H1 (cell line): Measurements from ENCODE around the gene TLE4. TPM values are rescaled to one million over a fixed set of nuclear protein-coding genes. Genes with fewer than 3 reads are reported as not detected.

Experiments used
- CTCF ChIA-PET: fragments of 300-600 bp; sonication (Branson Sonifier 250); formaldehyde crosslinking; loops from one replicate; lab custom pipeline; 2021; ENCODE audit not compliant: partially characterized antibody; lab: Charles Lee
- POLR2A ChIA-PET: fragments of 300-600 bp; sonication (Branson Sonifier 250); formaldehyde crosslinking; loops from one replicate; lab custom pipeline; 2021; ENCODE audit warnings: inconsistent platforms; ENCODE audit not compliant: partially characterized antibody; lab: Charles Lee
- DNase-seq, 2 experiments: peaks; one replicate each; pipeline versions ENCODE4 v3.0.0 to v3.0.0-alpha.2; 2010 to 2022; ENCODE audit warnings: low spot score in 2 of 2, low read depth in 1 of 2, mixed read lengths in 1 of 2
- FAIRE-seq: peaks from 2 replicates; lab custom pipeline; 2011; peaks lifted over from hg19 to GRCh38; lab: Jason Lieb, UNC
- H2AFZ ChIP-seq: 2 replicates; pipeline ENCODE4 v1.8.1; 2012; ENCODE audit warnings: low read length, inconsistent platforms
- H2AK5ac ChIP-seq: 2 replicates; pipeline ENCODE4 v1.6.1; 2013; ENCODE audit warnings: low read depth, low read length
- H2BK120ac ChIP-seq: replicated peaks from 2 replicates; pipeline ENCODE3; 2013; ENCODE audit warnings: low read depth, low read length, inconsistent platforms
- H2BK12ac ChIP-seq: 2 replicates; pipeline ENCODE4 v1.6.1; 2013; ENCODE audit warnings: low read depth, low read length
- H2BK15ac ChIP-seq: 2 replicates; pipeline ENCODE4 v1.6.1; 2013; ENCODE audit warnings: low read length
- H2BK20ac ChIP-seq: 2 replicates; pipeline ENCODE4 v1.6.1; 2013; ENCODE audit warnings: low read length
- H2BK5ac ChIP-seq: 2 replicates; pipeline ENCODE4 v1.6.1; 2013; ENCODE audit warnings: low read depth, low read length
- H3K14ac ChIP-seq: 2 replicates; pipeline ENCODE4 v1.6.1; 2013; ENCODE audit warnings: inconsistent platforms; ENCODE audit not compliant: insufficient read length
- H3K18ac ChIP-seq: 2 replicates; pipeline ENCODE4 v1.6.1; 2013; ENCODE audit warnings: low read length; ENCODE audit errors: extremely low read depth
- H3K23ac ChIP-seq: 2 replicates; pipeline ENCODE4 v1.6.1; 2013; ENCODE audit warnings: inconsistent platforms; ENCODE audit not compliant: insufficient read length
- H3K23me2 ChIP-seq: 2 replicates; pipeline ENCODE4 v1.6.1; 2013; ENCODE audit warnings: low read depth, low read length
- H3K27ac ChIP-seq: 2 replicates; pipeline ENCODE4 v1.6.1; 2011; ENCODE audit warnings: low read depth, low read length, inconsistent platforms
- H3K27me3 ChIP-seq, 4 experiments: replicated peaks in 1 of 4; 1 replicate in 1 of 4; 2 replicates in 3 of 4; pipeline versions ENCODE4 v1.6.1 to v1.8.1; 2011 to 2013; ENCODE audit warnings: low read length in 3 of 4, mild to moderate bottlenecking in 3 of 4, inconsistent platforms in 2 of 4, mixed read lengths in 2 of 4, moderate library complexity in 1 of 4; ENCODE audit not compliant: control insufficient read depth in 3 of 4, insufficient read depth in 3 of 4; ENCODE audit errors: extremely low read depth in 1 of 4
- H3K36me3 ChIP-seq, 4 experiments: 2 replicates each; pipeline versions ENCODE4 v1.6.1 to v1.8.1; 2011 to 2013; ENCODE audit warnings: mild to moderate bottlenecking in 4 of 4, low read length in 3 of 4, moderate library complexity in 2 of 4, control low read depth in 1 of 4, inconsistent platforms in 1 of 4; ENCODE audit not compliant: insufficient read depth in 4 of 4, control insufficient read depth in 2 of 4
- H3K4ac ChIP-seq: replicated peaks from 2 replicates; pipeline ENCODE3; 2013; ENCODE audit warnings: low read length, low read depth, mixed read lengths, inconsistent platforms; ENCODE audit not compliant: insufficient read length
- H3K4me1 ChIP-seq, 4 experiments: replicated peaks in 1 of 4; 1 replicate in 1 of 4; 2 replicates in 3 of 4; pipeline versions ENCODE4 v1.6.1 to v1.8.1; 2011 to 2013; ENCODE audit warnings: low read length in 3 of 4, inconsistent platforms in 2 of 4, mixed read lengths in 1 of 4; ENCODE audit not compliant: insufficient read depth in 4 of 4, control insufficient read depth in 3 of 4
- H3K4me2 ChIP-seq, 2 experiments: 2 replicates each; pipeline versions ENCODE4 v1.6.1 to v1.8.1; 2011 to 2013; ENCODE audit warnings: low read depth in 2 of 2, low read length in 2 of 2, control low read depth in 1 of 2, inconsistent platforms in 1 of 2, mild to moderate bottlenecking in 1 of 2; ENCODE audit not compliant: insufficient read depth in 1 of 2
- H3K4me3 ChIP-seq, 4 experiments: fragments of 200-600, 300-600 bp in 1 of 4; sonication (generic), shearing (Covaris generic), sonication (Bioruptor Twin) in 1 of 4; 2 replicates each; pipeline versions ENCODE4 v1.5.1 to v1.8.1; 2011 to 2016; ENCODE audit warnings: low read length in 4 of 4, low read depth in 3 of 4, control low read depth in 2 of 4, inconsistent platforms in 2 of 4, mild to moderate bottlenecking in 2 of 4, mixed read lengths in 1 of 4, moderate library complexity in 1 of 4; ENCODE audit not compliant: insufficient read depth in 2 of 4; ENCODE audit errors: extremely low read depth in 1 of 4
- H3K56ac ChIP-seq: replicated peaks from 2 replicates; pipeline ENCODE3; 2013; ENCODE audit warnings: low read depth, mild to moderate bottlenecking, mixed read lengths, low read length, inconsistent platforms; ENCODE audit not compliant: insufficient read length
- H3K79me1 ChIP-seq: 2 replicates; pipeline ENCODE4 v1.6.1; 2013; ENCODE audit warnings: low read depth, low read length, control low read depth
- H3K79me2 ChIP-seq, 2 experiments: 2 replicates each; pipeline versions ENCODE4 v1.6.1 to v1.8.1; 2012 to 2013; ENCODE audit warnings: low read length in 2 of 2, mild to moderate bottlenecking in 2 of 2, inconsistent platforms in 1 of 2; ENCODE audit not compliant: insufficient read depth in 2 of 2, control insufficient read depth in 1 of 2
- H3K9ac ChIP-seq, 4 experiments: replicated peaks in 1 of 4; 1 replicate in 1 of 4; 2 replicates in 3 of 4; pipeline versions ENCODE4 v1.6.1 to v1.8.1; 2011 to 2013; ENCODE audit warnings: low read depth in 3 of 4, low read length in 3 of 4, control low read depth in 2 of 4, mild to moderate bottlenecking in 2 of 4, moderate library complexity in 2 of 4, inconsistent platforms in 1 of 4; ENCODE audit errors: extremely low read depth in 1 of 4
- H3K9me3 ChIP-seq, 2 experiments: 2 replicates each; pipeline versions ENCODE4 v1.6.1 to v1.8.1; 2012 to 2013; ENCODE audit warnings: mild to moderate bottlenecking in 2 of 2, moderate library complexity in 2 of 2, control low read depth in 1 of 2, inconsistent platforms in 1 of 2, low read depth in 1 of 2, low read length in 1 of 2, mixed read lengths in 1 of 2; ENCODE audit not compliant: insufficient read depth in 2 of 2
- H4K20me1 ChIP-seq, 2 experiments: replicated peaks in 1 of 2; 2 replicates each; pipeline versions ENCODE3 to v1.8.1; 2011 to 2013; ENCODE audit warnings: inconsistent platforms in 2 of 2, low read length in 2 of 2, mild to moderate bottlenecking in 1 of 2; ENCODE audit not compliant: insufficient read depth in 2 of 2, control insufficient read depth in 1 of 2
- H4K5ac ChIP-seq: 2 replicates; pipeline ENCODE4 v1.6.1; 2013; ENCODE audit warnings: low read length, low read depth, mixed read lengths, inconsistent platforms; ENCODE audit not compliant: insufficient read length
- H4K8ac ChIP-seq: 2 replicates; pipeline ENCODE4 v1.8.0; 2013; ENCODE audit warnings: mild to moderate bottlenecking, moderate library complexity, low read length, inconsistent platforms; ENCODE audit not compliant: insufficient read depth; ENCODE audit errors: extremely low read depth
- H4K91ac ChIP-seq: replicated peaks from 2 replicates; pipeline ENCODE3; 2013; ENCODE audit warnings: low read length, mixed read lengths, inconsistent platforms; ENCODE audit not compliant: insufficient read length
- BACH1 ChIP-seq: IDR thresholded peaks from 2 replicates; pipeline ENCODE4 v1.6.1; 2012; ENCODE audit warnings: low read length, improper control_type of control experiment
- BRCA1 ChIP-seq: IDR thresholded peaks from 2 replicates; pipeline ENCODE4 v1.6.1; 2012; ENCODE audit warnings: low read depth, low read length, improper control_type of control experiment
- CHD2 ChIP-seq: IDR thresholded peaks from 2 replicates; pipeline ENCODE4 v1.6.1; 2012; ENCODE audit warnings: low read length, improper control_type of control experiment
- CTBP2 ChIP-seq: IDR thresholded peaks from 2 replicates; pipeline ENCODE4 v1.7.0; 2011; ENCODE audit warnings: borderline replicate concordance, mild to moderate bottlenecking, moderate library complexity, mixed read lengths, low read length; ENCODE audit not compliant: insufficient read depth, insufficient read length
- E2F6 ChIP-seq: IDR thresholded peaks from 2 replicates; pipeline ENCODE4 v1.6.1; 2012; ENCODE audit warnings: inconsistent platforms
- GTF2F1 ChIP-seq: IDR thresholded peaks from 2 replicates; pipeline ENCODE4 v1.6.1; 2012; ENCODE audit warnings: low read depth, low read length, improper control_type of control experiment, borderline replicate concordance
- KDM5A ChIP-seq: fragments of 200-600 bp; IDR thresholded peaks from 2 replicates; pipeline ENCODE4 v1.7.1; 2012; ENCODE audit warnings: mild to moderate bottlenecking, low read length, inconsistent platforms, mixed read lengths
- NANOG ChIP-seq: IDR thresholded peaks from 2 replicates; pipeline ENCODE4 v1.6.1; 2011; ENCODE audit warnings: low read length, low read depth, mild to moderate bottlenecking, inconsistent platforms; ENCODE audit not compliant: insufficient read depth, poor library complexity, severe bottlenecking
- POLR2A ChIP-seq, 2 experiments: IDR thresholded peaks; 1 replicate in 1 of 2; 2 replicates in 1 of 2; pipeline ENCODE4 v1.6.1; 2011; ENCODE audit warnings: low read depth in 2 of 2, low read length in 2 of 2, mild to moderate bottlenecking in 2 of 2; ENCODE audit errors: control extremely low read depth in 1 of 2
- POLR2AphosphoS5 ChIP-seq: IDR thresholded peaks from 2 replicates; pipeline ENCODE4 v1.6.1; 2011; ENCODE audit warnings: low read depth, low read length
- RFX5 ChIP-seq: IDR thresholded peaks from 2 replicates; pipeline ENCODE4 v1.6.1; 2011; ENCODE audit warnings: low read depth, low read length, improper control_type of control experiment, borderline replicate concordance
- SP4 ChIP-seq: IDR thresholded peaks from 2 replicates; pipeline ENCODE4 v1.6.1; 2012; ENCODE audit warnings: low read length, inconsistent platforms
- SRF ChIP-seq: IDR thresholded peaks from 2 replicates; pipeline ENCODE4 v1.6.1; 2011; ENCODE audit warnings: mild to moderate bottlenecking, low read depth, low read length, moderate library complexity
- TAF7 ChIP-seq: optimal IDR thresholded peaks from 2 replicates; pipeline ENCODE3; 2011; ENCODE audit warnings: low read depth, mild to moderate bottlenecking, inconsistent platforms, low read length, moderate library complexity, borderline replicate concordance
- WGBS, 2 experiments: shearing (Covaris generic) in 1 of 2; methylation state at CpG; one replicate each; pipeline versions ENCODE4 v1.1.6 to v1.1.7; 2013 to 2015; ENCODE audit warnings: low lambda C conversion rate in 2 of 2, mixed read lengths in 2 of 2, inconsistent platforms in 1 of 2, low coverage in 1 of 2, missing lambda C conversion rate in 1 of 2; ENCODE audit not compliant: insufficient replicate concordance in 2 of 2, insufficient coverage in 1 of 2, insufficient read length in 1 of 2; ENCODE audit errors: extremely low coverage in 1 of 2, missing lambda C conversion rate in 1 of 2; 5-methylcytosine and 5-hydroxymethylcytosine counted together
- polyA plus RNA-seq, 7 experiments: library from polyadenylated mRNA; depleted of rRNA in 3 of 7; stranded (reverse) in 5 of 7; unstranded in 2 of 7; fragments of >200 nt in 5 of 7; fragments of 200-250 nt in 2 of 7; gene quantifications; 1 replicate in 5 of 7; 2 replicates in 1 of 7; 4 replicates in 1 of 7; pipeline versions ENCODE4 v1.2.1 to v1.2.3, GENCODE V29; 2011 to 2013; ENCODE audit warnings: missing spikeins in 2 of 7, mixed read lengths in 2 of 7
- total RNA-seq: library from RNA; stranded (reverse); fragmentation: NEBNext Ultra II Directional; extraction: Animal tissue kit (Norgen Biotek cat#: 25700); gene quantifications from 2 replicates; pipeline ENCODE4 v1.2.1, GENCODE V29; 2021

The TLE4 gene
- total and polyA plus RNA-seq, 2 of the 8 experiments (the other 6 are each of a cell fraction or from before 2014, with no cell fraction given): 32.4 to 36.9 TPM

- H3K27ac ChIP-seq: no peak overlapping the region
- H2BK20ac ChIP-seq: no peak overlapping the region
- H3K79me2 ChIP-seq: peaks cover 0 to 2% of the 10 kb centered on the region in 2 experiments; a peak in 1 of 4 replicates
- no peak overlapping the region for H2BK15ac ChIP-seq
- TF ChIP-seq BRCA1 (no peak), CHD2 (no peak), RFX5 (no peak), POLR2A (IDR thresholded peaks at IDR 0.05; ENCODE audit: control extremely low read depth in 1 of 2, low read depth in 2 of 2, low read length in 2 of 2) (no peak), GTF2F1 (no peak), BACH1 (no peak), CTBP2 (no peak), KDM5A (no peak), SP4 (no peak), POLR2AphosphoS5 (no peak), SRF (no peak), TAF7 (no peak), NANOG (no peak), E2F6 (no peak)
- no peak overlapping the region for H3K18ac ChIP-seq
- WGBS, 2 experiments: 82% methylated on average over 1 of the region's 1 CpG; no CpG with 5 or more reads in 1 of the 2 experiments
- H4K91ac ChIP-seq: no peak overlapping the region
- no peaks in the 10 kb centered on the region for H3K23me2 ChIP-seq
- no peak overlapping the region for H2BK5ac ChIP-seq
- no peak overlapping the region for H3K4me3 ChIP-seq
- H3K36me3 ChIP-seq: peaks cover 0 to 6% (median 3%) of the 10 kb centered on the region in 4 experiments; a peak in 4 of 8 replicates
- no peak overlapping the region for H3K14ac ChIP-seq
- H2AFZ ChIP-seq: no peak overlapping the region
- H3K9ac ChIP-seq: no peak overlapping the region
- no peak overlapping the region for H2AK5ac ChIP-seq
- no peaks in the 10 kb centered on the region; a peak in 1 of 4 replicates for H3K9me3 ChIP-seq
- FAIRE-seq (no peak), DNase-seq (no peak)
- H3K4me2 ChIP-seq: no peak overlapping the region
- ChIA-PET CTCF (interaction anchor here (0.6 to 0.7 kb wide), 2 partner anchors 261 to 780 kb away, joined by 3 to 4 read pairs; no protein-coding TSS in a partner anchor), POLR2A (no interaction called here)
- H4K8ac ChIP-seq: no peak overlapping the region
- H4K5ac ChIP-seq: no peak overlapping the region
- no peaks in the 10 kb centered on the region for H3K27me3 ChIP-seq
- H3K56ac ChIP-seq: no peak overlapping the region
- no peaks in the 10 kb centered on the region for H4K20me1 ChIP-seq
- H3K79me1 ChIP-seq: no peaks in the 10 kb centered on the region
- no peak overlapping the region for H2BK12ac ChIP-seq
- H3K23ac ChIP-seq: no peak overlapping the region
- H3K4ac ChIP-seq: no peak overlapping the region
- 0 out of 7 replicates have a peak, but pooled peaks cover 0 to 2% (median 0%) of the 10 kb centered on the region in 4 experiments for H3K4me1 ChIP-seq
- no peak overlapping the region for H2BK120ac ChIP-seq
Measured at GRCh38 chr9:79641070-79641469, 69.3 kb downstream of the TLE4 start.
